ENCODE results near the gene HDLBP.

HDLBP gene

GRCh38 chr2:241249654-241250053, 65.8 kb downstream of the HDLBP start:
- no peak for DNase-seq

- no peak for DNase-seq
Observed at GRCh38 chr2:241248897-241249296, 66.6 kb downstream of the HDLBP start.

- no peak for DNase-seq
Observed at GRCh38 chr2:241248289-241248688, 67.2 kb downstream of the HDLBP start.

DNA sequence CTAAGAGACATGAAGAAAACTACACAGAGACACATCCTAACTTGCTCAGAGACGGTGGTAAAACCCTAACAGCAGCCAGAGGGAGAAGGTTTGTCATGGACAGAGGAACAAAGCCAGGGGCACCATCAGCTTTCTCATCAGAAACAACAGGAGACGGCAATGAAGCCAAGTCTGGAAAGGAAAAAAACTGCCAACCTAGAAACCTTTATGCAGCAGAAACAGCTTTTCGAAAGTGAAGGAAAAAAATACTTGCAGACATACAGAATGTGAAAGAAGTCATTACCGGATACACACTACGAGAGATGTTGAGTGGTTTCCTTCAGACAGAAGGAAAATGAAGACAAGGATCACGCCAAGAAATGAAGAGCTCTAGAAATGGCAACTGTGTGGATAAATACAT, 71.1 kb downstream of the HDLBP start:
- no peak for DNase-seq

- no peak for DNase-seq
Observed at GRCh38 chr2:241242306-241242705, 73.2 kb downstream of the HDLBP start.

GRCh38 chr2:241241669-241242068, 73.8 kb downstream of the HDLBP start:
- DNase-seq = no peak

GRCh38 chr2:241240320-241241004, 75.0 kb downstream of the HDLBP start:
- no peak for DNase-seq

- DNase-seq = no peak
Observed at GRCh38 chr2:241239552-241240202, 75.8 kb downstream of the HDLBP start.

DNA sequence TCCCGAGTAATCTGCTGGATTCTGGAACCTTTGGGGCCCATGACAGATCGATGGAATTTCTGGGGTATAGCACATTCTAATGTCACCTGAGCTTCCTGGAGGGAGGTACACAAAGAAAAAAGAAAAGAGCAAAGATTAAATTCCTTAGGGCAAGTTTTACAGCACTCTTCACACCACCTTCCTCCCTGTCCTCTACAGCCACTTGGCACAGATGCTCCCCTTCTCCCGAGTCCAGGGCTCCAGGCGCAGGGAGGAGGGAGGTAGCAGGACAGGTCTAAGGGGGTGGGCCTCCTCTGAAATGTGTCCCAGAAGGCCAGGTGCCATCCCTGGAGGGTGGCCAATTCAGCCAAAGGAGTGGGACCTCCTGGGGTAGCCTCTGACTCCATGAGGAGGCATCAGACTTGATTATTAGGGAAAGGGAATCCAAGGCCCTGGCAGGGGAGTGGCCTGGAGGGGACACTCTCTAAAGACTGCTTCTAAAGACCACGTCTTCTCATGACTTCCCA, 76.7 kb downstream of the HDLBP start:
- no peak for DNase-seq

DNA sequence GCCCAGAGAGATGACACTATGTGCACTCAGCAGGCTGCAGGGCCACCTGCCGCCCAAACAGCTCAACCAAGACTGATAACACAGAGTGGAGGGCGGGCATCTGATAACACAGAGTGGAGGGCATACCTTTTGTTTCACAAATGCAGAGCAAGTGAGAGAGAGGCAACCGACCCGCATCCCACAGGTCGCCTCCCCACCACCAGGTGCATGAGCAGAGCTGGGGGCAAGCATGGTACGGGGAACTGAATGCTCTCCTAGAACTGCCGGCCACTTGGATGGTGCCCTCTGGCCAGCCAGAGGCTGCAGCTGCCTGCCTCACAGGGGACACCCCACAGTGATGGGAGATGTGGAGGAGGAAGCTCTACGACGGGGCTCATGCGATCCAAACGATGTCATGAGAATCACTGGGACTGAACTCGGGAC, 77.5 kb downstream of the HDLBP start:
- DNase-seq = no peak

DNA sequence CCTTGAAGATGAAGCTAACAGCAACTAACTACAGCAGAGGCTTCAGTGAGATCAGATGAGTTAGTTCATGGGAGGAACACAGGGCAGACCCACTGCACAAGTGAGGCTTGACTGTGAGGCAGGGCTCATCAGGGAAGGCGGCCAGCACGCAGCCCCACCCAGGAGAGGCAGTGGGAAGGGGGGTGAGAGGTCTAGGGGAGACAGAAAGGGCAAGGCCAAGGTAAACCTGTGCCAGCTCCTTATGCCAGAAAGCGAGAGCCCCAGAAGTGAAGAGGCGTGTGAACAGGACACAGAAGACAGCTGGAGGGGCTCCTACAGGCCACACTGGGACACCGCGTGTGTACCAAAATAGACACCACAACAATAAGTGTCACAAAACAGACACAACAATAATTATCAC, 78.4 kb downstream of the HDLBP start:
- DNase-seq = no peak

GRCh38 chr2:241235859-241236593, 79.4 kb downstream of the HDLBP start:
- no peak for DNase-seq

GRCh38 chr2:241234962-241235740, 80.3 kb downstream of the HDLBP start:
- DNase-seq = no peak

GRCh38 chr2:241234066-241234790, 81.2 kb downstream of the HDLBP start:
- DNase-seq = no peak

DNA sequence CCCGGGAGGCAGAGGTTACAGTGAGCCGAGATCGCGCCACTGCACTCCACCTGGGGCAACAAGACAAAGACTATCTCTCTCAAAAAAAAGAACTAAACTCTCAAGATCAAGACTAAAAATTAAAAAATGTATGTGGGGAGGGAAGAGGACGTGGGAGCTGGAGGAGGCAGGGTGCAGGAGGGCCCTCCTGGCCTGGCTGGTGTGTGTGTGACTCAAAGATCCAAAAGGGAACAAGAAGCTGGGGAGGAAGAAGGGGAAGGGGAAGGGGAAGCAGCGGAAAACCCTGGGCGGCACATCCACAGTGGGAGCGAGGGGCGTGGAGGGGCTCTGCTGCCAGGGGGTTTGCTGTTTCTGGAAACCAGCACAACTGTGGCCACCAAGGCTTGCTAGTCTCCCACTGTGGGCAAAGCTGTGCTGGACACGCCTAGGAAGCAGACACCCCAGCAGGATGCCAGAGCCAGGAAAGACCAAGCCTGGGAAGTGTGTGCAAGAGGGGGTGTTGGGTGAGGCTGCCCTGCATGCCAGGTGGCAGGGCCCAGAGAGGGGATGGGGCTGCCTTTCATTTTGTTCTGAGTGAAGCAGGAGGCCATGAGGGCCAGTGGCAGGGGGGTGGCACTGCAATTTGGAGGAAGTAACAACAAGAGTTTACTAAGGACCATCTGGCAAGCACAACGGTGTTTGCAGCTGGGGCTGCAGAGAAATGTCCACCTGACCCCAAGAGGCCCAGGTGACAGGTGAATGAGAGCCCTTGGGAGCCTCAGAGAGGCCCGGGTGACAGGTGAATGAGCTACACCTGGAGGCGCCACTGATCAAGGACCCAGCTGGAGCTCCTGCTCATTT, 82.5 kb downstream of the HDLBP start:
- DNase-seq = peak; percentile 17 to 31

DNA sequence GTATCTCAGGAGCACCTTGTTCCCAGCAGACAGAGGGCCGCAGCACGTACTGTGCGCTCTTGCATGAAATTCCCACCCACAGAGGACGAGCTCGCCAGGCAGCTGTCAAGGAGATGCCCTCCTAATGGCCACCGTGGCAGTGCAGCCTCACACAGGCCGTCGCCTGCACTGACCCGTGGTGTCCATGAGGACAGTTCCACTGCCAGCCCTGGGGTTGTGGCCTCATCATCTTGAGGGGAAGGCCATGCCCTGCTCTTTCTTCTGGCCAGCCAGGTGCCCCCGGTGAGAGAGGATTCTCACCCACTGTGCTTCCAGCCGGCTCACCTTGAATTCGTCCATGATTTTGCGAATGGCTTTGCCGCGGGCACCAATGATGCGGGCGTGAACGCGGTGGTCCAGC, 85.0 kb downstream of the HDLBP start:
- DNase-seq = no peak

GRCh38 chr2:241229563-241230401, 85.7 kb downstream of the HDLBP start:
- no peak for DNase-seq

GRCh38 chr2:241228860-241229516, 86.5 kb downstream of the HDLBP start:
- DNase-seq = no peak

- no peak for DNase-seq
Observed at GRCh38 chr2:241228081-241228859, 87.2 kb downstream of the HDLBP start.
